Neural cell (in vitro differentiated cells): ENCODE measurements around the gene PCDH18. TPM values are rescaled to one million over a fixed set of nuclear protein-coding genes. Genes with fewer than 3 reads are reported as not detected.

Source experiments
- H2AFZ ChIP-seq: fragments of 200-600, 300-800 bp; sonication (generic), shearing (Covaris generic); 2 replicates; pipeline ENCODE4 v1.6.0; 2014; ENCODE audit warnings: low read depth, mild to moderate bottlenecking, antibody characterized with exemption, low read length, moderate library complexity
- H3F3A ChIP-seq: fragments of 200-600 bp; shearing (Covaris generic); 2 replicates; pipeline ENCODE4 v1.6.1; 2016; ENCODE audit warnings: mild to moderate bottlenecking, moderate library complexity, mixed read lengths, antibody characterized with exemption, low read length; ENCODE audit not compliant: insufficient read depth, poor library complexity, severe bottlenecking
- H3K27ac ChIP-seq: fragments of 200-600, 300-800 bp; sonication (generic), shearing (Covaris generic); 2 replicates; pipeline ENCODE4 v1.5.1; 2014; ENCODE audit warnings: mild to moderate bottlenecking, low read length, moderate library complexity
- H3K27me3 ChIP-seq: fragments of 300-800, 200-600 bp; sonication (generic), shearing (Covaris generic); 2 replicates; pipeline ENCODE4 v1.6.0; 2014; ENCODE audit warnings: mild to moderate bottlenecking, low read depth, low read length, moderate library complexity; ENCODE audit not compliant: insufficient read depth
- H3K36me3 ChIP-seq: fragments of 300-800, 200-600 bp; sonication (generic), shearing (Covaris generic); 2 replicates; pipeline ENCODE4 v1.5.1; 2014; ENCODE audit warnings: mild to moderate bottlenecking, antibody characterized with exemption, low read length, moderate library complexity; ENCODE audit not compliant: insufficient read depth
- H3K4me2 ChIP-seq: fragments of 300-800, 200-600 bp; sonication (generic), shearing (Covaris generic); 2 replicates; pipeline ENCODE4 v1.6.0; 2014; ENCODE audit warnings: mild to moderate bottlenecking, low read length
- H3K4me3 ChIP-seq: fragments of 300-800, 200-600 bp; sonication (generic), shearing (Covaris generic); 2 replicates; pipeline ENCODE4 v1.5.1; 2014; ENCODE audit warnings: mild to moderate bottlenecking, low read length, moderate library complexity
- H3K79me2 ChIP-seq: fragments of 200-600 bp; shearing (Covaris generic); replicated peaks from 2 replicates; pipeline ENCODE4 v1.6.0; 2014; ENCODE audit warnings: mild to moderate bottlenecking, low read length, moderate library complexity; ENCODE audit not compliant: insufficient read depth
- H3K9ac ChIP-seq: fragments of 300-800, 200-600 bp; sonication (generic), shearing (Covaris generic); 2 replicates; pipeline ENCODE4 v1.6.1; 2016; ENCODE audit warnings: mild to moderate bottlenecking, low read length, mixed read lengths
- H3K9me2 ChIP-seq: fragments of 200-600 bp; shearing (Covaris generic); 2 replicates; pipeline ENCODE4 v1.6.1; 2016; ENCODE audit warnings: mild to moderate bottlenecking, low read length, mixed read lengths; ENCODE audit not compliant: insufficient read depth
- H3K9me3 ChIP-seq: fragments of 200-600, 300-800 bp; sonication (generic), shearing (Covaris generic); 2 replicates; pipeline ENCODE4 v1.6.1; 2016; ENCODE audit warnings: mild to moderate bottlenecking, mixed run types, low read length, moderate library complexity, mixed read lengths
- H4K20me1 ChIP-seq: fragments of 200-600 bp; shearing (Covaris generic); 2 replicates; pipeline ENCODE4 v1.6.1; 2016; ENCODE audit warnings: mild to moderate bottlenecking, mixed run types; ENCODE audit not compliant: insufficient read depth
- EP300 ChIP-seq: fragments of 450-650 bp; conservative IDR thresholded peaks from 2 replicates; pipeline ENCODE4 v1.6.1; 2014; ENCODE audit warnings: antibody characterized with exemption, mild to moderate bottlenecking, moderate library complexity; ENCODE audit not compliant: poor library complexity, severe bottlenecking
- EZH2 ChIP-seq: fragments of 200-600, 300-800 bp; shearing (Covaris generic), sonication (generic); IDR thresholded peaks from 2 replicates; pipeline ENCODE4 v1.6.1; 2014; ENCODE audit warnings: antibody characterized with exemption, low read length, borderline replicate concordance, mild to moderate bottlenecking; ENCODE audit not compliant: insufficient read depth, poor library complexity, severe bottlenecking
- MXI1 ChIP-seq: fragments of 450-650 bp; conservative IDR thresholded peaks from 2 replicates; pipeline ENCODE4 v1.6.1; 2014; ENCODE audit warnings: antibody characterized with exemption, mild to moderate bottlenecking; ENCODE audit not compliant: poor library complexity, severe bottlenecking
- POLR2AphosphoS5 ChIP-seq: IDR thresholded peaks from 2 replicates; pipeline ENCODE4 v1.6.1; 2012
- RAD21 ChIP-seq: fragments of 450-650 bp; conservative IDR thresholded peaks from 2 replicates; pipeline ENCODE4 v1.6.1; 2014; ENCODE audit warnings: antibody characterized with exemption, mild to moderate bottlenecking, moderate library complexity
- REST ChIP-seq: IDR thresholded peaks from 2 replicates; pipeline ENCODE4 v1.6.1; 2012; ENCODE audit warnings: borderline replicate concordance
- SMC3 ChIP-seq: fragments of 450-650 bp; conservative IDR thresholded peaks from 2 replicates; pipeline ENCODE4 v1.6.1; 2014; ENCODE audit warnings: antibody characterized with exemption, mild to moderate bottlenecking, moderate library complexity; ENCODE audit not compliant: poor library complexity
- TAF1 ChIP-seq: IDR thresholded peaks from 2 replicates; pipeline ENCODE4 v1.6.1; 2012; ENCODE audit warnings: low read depth
- polyA plus RNA-seq: library from polyadenylated mRNA; depleted of rRNA; stranded (reverse); fragments of >200 nt; gene quantifications from 2 replicates; pipeline ENCODE4 v1.2.3, GENCODE V29; 2014
- TF ChIP-seq, protein P1 (sequence below): fragments of 450-650 bp; IDR thresholded peaks from 2 replicates; pipeline ENCODE4 v1.5.1; 2014; ENCODE audit warnings: antibody characterized with exemption, mild to moderate bottlenecking, moderate library complexity; ENCODE audit not compliant: poor library complexity, severe bottlenecking

Gene PCDH18
- polyA plus RNA-seq, 1 donor from 2014 or later, result 0.09 TPM

- H3K27me3 ChIP-seq, result no peaks in the 10 kb centered on the region
- H4K20me1 ChIP-seq, result no peaks in the 10 kb centered on the region
- H3K36me3 ChIP-seq, result no peaks in the 10 kb centered on the region
- TF ChIP-seq EZH2 (no peak), REST (no peak), EP300 (no peak), TAF1 (no peak), POLR2AphosphoS5 (no peak), MXI1 (no peak), SMC3 (no peak), RAD21 (no peak)
- TF ChIP-seq, protein P1, sequence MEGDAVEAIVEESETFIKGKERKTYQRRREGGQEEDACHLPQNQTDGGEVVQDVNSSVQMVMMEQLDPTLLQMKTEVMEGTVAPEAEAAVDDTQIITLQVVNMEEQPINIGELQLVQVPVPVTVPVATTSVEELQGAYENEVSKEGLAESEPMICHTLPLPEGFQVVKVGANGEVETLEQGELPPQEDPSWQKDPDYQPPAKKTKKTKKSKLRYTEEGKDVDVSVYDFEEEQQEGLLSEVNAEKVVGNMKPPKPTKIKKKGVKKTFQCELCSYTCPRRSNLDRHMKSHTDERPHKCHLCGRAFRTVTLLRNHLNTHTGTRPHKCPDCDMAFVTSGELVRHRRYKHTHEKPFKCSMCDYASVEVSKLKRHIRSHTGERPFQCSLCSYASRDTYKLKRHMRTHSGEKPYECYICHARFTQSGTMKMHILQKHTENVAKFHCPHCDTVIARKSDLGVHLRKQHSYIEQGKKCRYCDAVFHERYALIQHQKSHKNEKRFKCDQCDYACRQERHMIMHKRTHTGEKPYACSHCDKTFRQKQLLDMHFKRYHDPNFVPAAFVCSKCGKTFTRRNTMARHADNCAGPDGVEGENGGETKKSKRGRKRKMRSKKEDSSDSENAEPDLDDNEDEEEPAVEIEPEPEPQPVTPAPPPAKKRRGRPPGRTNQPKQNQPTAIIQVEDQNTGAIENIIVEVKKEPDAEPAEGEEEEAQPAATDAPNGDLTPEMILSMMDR, result no peak
- H3F3A ChIP-seq, result no peaks in the 10 kb centered on the region
- no peaks in the 10 kb centered on the region for H3K9me3 ChIP-seq
- no peaks in the 10 kb centered on the region for H3K9me2 ChIP-seq
- no peaks in the 10 kb centered on the region for H3K79me2 ChIP-seq
- no peak overlapping the region for H3K4me3 ChIP-seq
- no peak overlapping the region for H3K27ac ChIP-seq
- H3K4me2 ChIP-seq, result no peak overlapping the region
- no peak overlapping the region for H2AFZ ChIP-seq
- H3K9ac ChIP-seq, result no peak overlapping the region
Measured at GRCh38 chr4:137514406-137515111, 17.7 kb downstream of the PCDH18 start.

GRCh38 chr4:137510557-137511265 is 21.6 kb downstream of the PCDH18 start:
- H3K36me3 ChIP-seq, result no peaks in the 10 kb centered on the region
- no peak overlapping the region for H3K9ac ChIP-seq
- no peak overlapping the region for H3K4me3 ChIP-seq
- H4K20me1 ChIP-seq, result no peaks in the 10 kb centered on the region
- no peak overlapping the region for H3K27ac ChIP-seq
- H3K9me2 ChIP-seq, result no peaks in the 10 kb centered on the region
- no peak overlapping the region for H3K4me2 ChIP-seq
- TF ChIP-seq TAF1, result no peak
- no peak for TF ChIP-seq EZH2
- TF ChIP-seq POLR2AphosphoS5, result no peak
- TF ChIP-seq REST, result no peak
- no peak for TF ChIP-seq RAD21
- TF ChIP-seq EP300, result no peak
- no peak for TF ChIP-seq SMC3
- TF ChIP-seq, protein P1, result no peak
- TF ChIP-seq MXI1, result no peak
- no peak overlapping the region for H2AFZ ChIP-seq
- H3K9me3 ChIP-seq, result no peaks in the 10 kb centered on the region
- no peaks in the 10 kb centered on the region for H3K79me2 ChIP-seq
- no peaks in the 10 kb centered on the region for H3F3A ChIP-seq
- no peaks in the 10 kb centered on the region for H3K27me3 ChIP-seq
